HG02943 (cell line): Measurements from ENCODE around the gene DARS1.

Experiments used
- ATAC-seq: cut with Tn5 transposase; IDR thresholded peaks from one replicate; pipeline ENCODE4 v1.9.1; 2021; ENCODE audit warnings: mild to moderate bottlenecking, low read depth, moderate library complexity; ENCODE audit not compliant: unreplicated experiment

DARS1 gene

GRCh38 chr2:135948642-135949355 is 36.6 kb downstream of the DARS1 start:
- ATAC-seq, result no peak

DNA sequence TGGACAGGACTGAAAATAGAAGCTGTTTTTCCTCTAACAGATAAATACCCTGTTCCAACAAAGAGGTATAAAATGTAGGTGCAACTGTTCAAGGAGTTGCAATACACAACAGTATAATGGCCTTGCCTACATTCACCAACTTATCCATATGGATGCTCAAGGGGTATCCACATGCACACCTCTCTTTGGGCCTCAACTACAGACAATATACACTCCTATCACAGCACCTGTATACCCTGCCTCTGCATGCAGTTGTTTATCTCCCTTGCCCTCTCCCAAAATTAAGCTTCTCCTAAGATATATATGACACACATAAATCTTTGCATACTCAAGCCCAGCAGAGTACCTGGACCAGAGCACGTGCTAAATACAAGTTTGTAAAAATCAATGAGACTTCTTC is 37.3 kb downstream of the DARS1 start:
- no peak for ATAC-seq

DNA sequence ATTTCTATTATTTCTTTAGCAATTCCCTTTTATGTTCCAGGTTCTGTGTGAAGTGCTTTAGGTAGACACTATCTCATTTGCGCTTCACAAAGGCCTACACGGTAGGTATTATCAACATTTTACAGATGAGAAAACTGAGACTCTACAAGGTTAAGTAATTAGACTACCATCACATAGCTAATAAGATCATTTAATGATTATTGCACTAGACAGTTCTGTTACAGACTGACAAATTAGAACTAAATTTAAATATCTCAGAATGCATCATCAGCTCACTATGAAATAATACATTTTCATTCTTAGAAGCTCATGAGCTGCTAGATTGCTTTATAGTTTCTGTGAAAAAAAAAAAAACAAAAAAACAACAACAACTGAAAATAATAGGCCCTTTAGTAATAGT is 37.9 kb downstream of the DARS1 start:
- no peak for ATAC-seq

DNA sequence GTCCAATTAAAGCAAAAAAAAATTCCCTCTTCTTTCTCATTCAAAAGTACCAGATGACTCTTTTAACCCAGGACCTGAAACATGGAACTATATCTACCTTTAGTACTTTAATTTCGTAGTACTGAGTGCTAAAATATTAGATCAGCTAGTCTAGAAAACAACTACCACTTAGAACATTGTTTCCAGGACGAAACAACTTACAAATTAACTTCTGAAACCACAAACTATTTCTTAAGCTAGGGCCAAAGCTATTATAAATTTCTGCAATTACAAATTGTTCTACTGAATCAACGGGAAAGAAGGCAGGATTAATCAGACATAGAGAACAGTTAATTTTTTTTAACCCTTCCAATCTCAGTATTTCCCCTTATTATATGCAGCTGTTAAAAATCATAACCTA is 39.9 kb downstream of the DARS1 start:
- ATAC-seq, result no peak

- ATAC-seq, result no peak
Observed at GRCh38 chr2:135944625-135945024, 40.8 kb downstream of the DARS1 start.

DNA sequence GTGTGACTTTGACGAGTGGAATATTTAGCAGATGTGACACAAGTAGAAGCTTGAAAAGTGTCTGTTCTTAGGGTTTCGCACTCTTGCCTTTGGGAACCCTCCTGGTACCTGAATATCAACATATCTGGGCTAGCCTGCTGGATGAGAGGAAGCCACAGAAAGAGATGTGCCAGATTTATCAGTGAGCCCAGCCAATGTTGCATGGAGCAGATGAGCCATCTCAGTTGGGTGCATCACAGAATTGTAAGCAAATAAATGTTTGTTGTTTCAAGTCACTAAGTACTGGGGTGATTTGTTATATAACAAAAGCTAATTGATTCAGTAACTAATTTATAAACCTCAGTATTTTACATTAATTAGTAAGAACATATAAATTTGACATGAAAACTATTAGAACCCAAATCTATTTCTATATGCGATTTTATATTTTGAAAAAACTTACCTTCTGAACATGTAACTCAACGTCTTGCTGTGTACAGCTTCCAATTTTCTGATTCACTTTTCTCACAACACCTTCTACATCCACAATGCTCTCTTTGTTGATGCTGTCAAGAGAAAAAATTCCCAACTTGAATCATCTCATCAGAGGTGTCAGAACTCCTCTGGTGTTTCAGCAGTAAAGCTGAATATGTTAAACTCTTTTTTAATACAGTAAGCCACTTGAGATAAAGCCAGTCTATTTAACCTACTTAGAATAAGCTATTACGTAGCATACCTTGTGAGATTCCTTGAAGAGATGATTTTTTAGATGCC is 42.3 kb downstream of the DARS1 start:
- ATAC-seq, result no peak

- no peak for ATAC-seq
Observed at GRCh38 chr2:135936524-135936923, 48.9 kb downstream of the DARS1 start.

GRCh38 chr2:135935914-135936313 is 49.5 kb downstream of the DARS1 start:
- ATAC-seq, result no peak

- peak; percentile 84 for ATAC-seq
Observed at GRCh38 chr2:135931776-135932443, 53.5 kb downstream of the DARS1 start.

DNA sequence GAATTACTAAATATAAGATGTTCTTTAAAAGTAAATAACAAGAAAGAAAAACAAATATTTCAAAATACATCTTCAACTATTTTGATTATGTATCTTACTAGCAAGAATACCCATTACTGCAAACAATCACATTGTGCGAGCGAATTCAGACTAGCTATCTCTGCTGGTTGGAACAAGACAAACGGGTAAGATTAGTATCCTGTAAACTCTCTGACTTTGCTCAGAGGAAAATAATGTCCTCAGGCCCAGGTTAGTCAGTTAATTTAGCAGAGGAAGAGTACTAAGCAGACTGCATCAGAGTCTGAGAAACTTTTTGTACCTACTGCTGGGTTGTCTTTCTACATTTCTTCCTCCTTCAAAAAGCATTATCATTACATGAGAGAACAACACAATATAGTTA is 58.8 kb downstream of the DARS1 start:
- ATAC-seq, result no peak

DNA sequence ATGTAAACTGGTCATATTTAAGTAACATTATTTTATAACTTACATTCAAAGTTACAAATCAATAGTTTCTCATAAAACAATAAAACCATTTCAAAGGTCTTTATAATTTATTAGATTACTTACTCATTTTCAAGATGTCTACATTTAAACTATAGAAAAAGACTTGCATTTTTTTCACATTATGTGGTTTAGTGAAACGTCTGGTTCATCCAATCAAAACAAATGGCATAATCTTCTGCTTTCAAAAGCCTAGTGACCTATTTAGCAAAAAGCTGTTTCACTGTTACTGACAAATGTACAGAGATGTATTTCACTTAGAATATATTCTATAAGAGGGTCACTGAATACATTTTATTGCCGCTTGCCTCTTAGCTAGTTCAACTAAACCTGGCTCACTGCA is 59.9 kb downstream of the DARS1 start:
- no peak for ATAC-seq

GRCh38 chr2:135916207-135916606 is 69.2 kb downstream of the DARS1 start:
- no peak for ATAC-seq

DNA sequence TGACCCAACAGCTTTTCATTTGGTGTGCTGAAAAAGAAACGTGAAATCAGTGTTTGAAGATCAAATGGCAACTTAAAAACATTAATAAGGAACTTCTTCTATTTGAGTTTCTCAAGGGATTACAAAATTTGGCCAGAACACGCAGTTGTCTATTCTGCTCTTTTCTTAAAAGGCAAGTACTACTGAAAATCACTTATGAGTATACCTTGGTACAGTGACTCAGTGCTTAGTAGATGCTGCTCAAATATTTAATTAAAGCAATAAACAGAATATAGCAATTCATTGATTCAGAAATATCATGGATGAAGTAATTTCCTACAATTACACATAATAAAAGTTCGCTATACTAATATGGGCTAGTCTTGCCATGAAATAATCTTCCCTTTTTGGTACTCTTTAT is 70.9 kb downstream of the DARS1 start:
- ATAC-seq, result no peak

GRCh38 chr2:135913727-135914365 is 71.6 kb downstream of the DARS1 start:
- no peak for ATAC-seq

DNA sequence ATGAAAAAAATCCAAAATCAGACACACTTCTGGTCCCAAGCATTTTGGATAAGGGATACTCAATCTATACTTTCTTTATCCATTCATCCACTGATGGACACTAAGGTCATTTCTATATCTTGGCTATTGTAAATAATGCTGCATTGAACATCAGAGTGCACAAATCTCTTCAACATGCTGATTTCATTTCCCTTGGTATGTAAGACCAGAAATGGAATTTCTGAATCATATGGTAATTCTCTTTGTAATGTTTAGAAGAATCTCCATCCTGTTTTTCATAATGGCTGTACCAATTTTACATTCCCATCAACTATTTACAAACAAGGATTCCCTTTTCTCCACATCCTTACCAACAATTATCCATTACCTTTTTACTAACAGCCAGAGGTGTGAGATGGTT is 75.5 kb downstream of the DARS1 start:
- ATAC-seq, result no peak

- ATAC-seq, result no peak
Observed at GRCh38 chr2:135905679-135906078, 79.7 kb downstream of the DARS1 start.

GRCh38 chr2:135904341-135904989 is 81.0 kb downstream of the DARS1 start:
- no peak for ATAC-seq

GRCh38 chr2:135903650-135904049 is 81.8 kb downstream of the DARS1 start:
- ATAC-seq, result no peak

DNA sequence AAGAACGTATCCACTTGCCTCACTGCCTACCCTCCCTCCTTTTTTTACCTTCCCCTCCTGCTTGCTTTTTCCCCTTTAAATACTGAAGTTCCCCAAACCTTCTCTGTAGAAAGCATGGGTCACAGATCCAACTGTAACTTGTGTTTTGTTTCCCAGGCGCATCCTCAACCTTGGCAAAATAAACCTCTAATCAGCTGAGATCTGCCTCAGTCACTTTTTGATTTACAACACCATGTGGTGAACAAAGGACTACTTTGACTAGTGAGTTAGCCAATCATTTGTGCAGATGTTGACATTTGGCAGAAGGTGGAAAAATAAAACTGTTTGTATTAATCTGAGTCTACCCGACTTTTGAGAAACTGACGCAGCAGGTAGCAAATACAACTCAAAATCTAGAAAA is 85.9 kb downstream of the DARS1 start:
- no peak for ATAC-seq

DNA sequence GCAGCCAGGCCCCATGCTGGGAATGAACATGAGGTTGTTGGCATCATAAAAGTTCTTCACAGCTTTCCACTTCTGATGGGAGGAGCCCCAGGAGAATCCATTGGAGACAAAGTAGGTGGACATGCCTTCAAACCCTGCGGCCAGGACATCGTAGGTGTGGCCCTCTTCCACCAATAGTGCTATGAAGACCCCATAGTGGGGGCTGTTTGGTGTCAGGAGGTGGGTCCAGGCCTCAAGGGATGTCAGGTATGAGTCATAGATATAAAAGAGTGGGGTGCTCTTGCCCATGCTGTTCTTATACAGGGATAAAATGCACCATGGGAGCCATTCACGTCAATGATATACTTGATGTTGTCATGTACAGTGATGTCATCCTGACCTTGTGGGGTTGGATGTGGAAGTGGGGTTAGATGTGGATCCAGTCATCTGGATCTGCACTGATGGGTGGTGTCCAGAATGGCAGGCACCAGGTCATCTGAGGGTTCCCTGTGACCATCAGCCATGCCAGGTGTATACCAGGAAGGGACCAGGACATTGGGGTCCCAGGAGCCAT is 87.1 kb downstream of the DARS1 start:
- no peak for ATAC-seq
